CD4-positive, alpha-beta T cell treated with Interleukin-1 beta for 1 hour (primary cell): Measurements from ENCODE around the gene TMEM213.
"Not testable (repeated sequence)": the region's sequence is repeated elsewhere in the genome, so short reads cannot be mapped to it uniquely, and the experiment has no call there.

Experiments used
- DNase-seq, 2 donors: peaks; one replicate each; pipeline ENCODE4 v3.0.0-alpha.2; 2020 to 2022

Gene TMEM213, protein sequence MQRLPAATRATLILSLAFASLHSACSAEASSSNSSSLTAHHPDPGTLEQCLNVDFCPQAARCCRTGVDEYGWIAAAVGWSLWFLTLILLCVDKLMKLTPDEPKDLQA

DNA sequence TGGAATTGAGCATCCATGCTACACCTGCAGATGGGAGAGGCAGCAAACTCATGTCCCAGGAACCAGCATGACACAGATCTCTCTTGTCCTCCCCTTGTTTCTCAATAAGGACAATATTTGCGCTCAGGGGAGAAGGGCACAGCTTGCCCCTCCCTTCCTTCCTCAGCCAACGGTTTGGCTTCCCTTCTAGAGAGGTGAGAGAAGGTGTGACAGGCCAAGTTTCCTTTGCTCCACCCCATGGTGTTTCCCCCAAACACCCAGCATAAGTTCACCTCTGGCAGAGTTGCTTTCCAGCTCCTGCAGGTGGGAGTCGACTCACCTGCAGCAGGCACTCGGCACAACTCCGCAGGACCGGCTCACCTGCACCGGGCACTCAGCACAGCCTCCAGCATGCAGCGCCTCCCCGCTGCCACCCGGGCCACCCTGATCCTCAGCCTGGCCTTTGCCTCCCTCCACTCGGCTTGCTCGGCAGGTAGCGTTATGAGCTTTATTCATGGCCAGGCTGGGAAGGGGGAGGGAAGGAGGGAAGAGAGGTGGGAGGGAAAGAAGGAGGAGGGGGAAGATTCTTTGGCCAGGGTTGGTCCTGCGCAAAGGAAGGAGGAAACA is at the start of gene TMEM213, which contains the start of gene ATP6V0A4:
Gene TMEM213, plus strand, starts transcription at position 280 of the 606 bp plus-strand sequence. Its CDS starts 111 bp downstream, at position 391.
Gene ATP6V0A4, minus strand, starts transcription at position 482 of the 606 bp plus-strand sequence. CDS start 26,949 bp downstream, outside the sequence.
- no peak for DNase-seq

DNA sequence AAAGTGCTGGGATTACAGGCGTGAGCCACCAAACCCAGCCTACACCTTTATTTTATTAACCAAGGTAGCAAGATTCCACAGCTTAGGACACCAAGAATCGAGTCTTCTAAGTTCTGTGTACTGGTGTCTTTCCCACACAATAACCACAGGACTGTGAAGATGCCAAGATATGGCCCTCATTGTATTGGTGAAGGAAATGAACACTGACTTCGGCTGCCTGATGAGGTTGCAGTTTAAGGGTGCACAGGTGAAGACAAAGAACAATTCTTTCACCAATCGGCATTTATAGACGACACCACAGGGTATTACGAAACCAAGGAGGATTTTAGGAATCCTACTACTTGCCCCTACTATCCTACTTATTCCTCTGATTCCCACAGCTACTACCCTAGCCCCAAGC is 49.1 kb upstream of the TMEM213 start:
- DNase-seq: no peak

DNA sequence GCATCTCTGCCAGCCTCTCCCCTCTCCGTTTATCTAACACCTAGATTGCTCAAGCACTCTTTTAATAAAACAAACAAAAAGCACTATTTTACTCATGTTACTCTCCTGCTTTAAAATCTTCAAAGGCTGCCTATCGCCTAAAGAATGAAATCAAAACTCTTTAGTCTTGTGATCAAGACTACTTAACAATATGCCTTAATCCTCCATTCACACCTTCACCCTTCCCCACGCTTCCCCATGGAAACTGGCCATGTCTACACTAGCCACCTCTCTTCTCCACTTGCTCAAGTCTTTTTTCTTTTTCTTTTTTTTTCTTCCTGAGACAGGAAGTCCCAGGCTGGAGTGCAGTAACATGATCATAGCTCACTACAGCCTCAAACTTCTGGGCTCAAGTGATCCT is 47.8 kb upstream of the TMEM213 start:
- DNase-seq: no peak

DNA sequence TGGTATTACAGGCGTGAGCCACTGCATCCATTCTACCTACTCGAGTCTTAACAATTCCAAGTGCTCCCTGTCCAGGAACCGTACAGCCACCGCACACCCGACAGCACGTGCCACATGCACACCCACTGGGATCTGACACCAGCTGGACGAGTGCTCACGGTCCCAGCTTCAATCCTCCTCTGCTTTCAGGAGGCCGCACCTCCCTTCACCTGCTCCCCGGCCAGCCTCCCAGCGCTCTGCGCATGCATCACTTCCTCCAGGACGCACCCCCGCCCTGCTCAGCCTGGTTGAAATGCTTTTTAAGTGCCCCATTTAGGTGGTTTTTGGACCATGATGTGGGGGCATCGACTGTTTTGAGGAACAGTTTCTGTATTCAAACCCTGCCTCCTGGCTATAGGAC is 47.3 kb upstream of the TMEM213 start:
- DNase-seq: no peak

DNA sequence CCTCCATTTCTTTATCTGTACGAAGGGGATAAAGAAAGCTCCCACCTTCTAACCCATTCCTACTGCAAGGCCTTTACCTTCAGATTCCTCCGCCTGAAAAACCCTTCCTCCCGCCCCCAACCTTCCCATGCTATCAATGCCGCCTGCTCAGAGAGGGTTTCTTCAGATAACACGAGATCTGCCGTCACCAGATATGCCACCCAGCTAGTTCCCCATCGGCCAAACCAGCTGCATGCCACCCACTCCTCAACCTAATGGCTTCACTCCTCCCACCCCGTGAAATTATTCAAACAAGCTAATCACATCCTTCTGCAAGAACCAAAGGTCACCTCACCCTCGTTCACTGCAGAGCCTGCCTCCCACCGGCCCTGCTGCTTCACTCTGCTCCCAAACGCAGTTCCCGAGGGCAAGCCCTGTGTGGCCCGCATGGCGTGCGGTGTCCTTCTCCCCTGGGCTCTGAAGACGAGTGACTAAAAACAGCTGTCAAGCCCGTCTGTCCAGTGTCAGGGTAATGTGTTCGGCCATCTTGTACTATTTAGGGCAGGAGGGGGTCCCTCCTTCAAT is 46.8 kb upstream of the TMEM213 start:
- DNase-seq: no peak

DNA sequence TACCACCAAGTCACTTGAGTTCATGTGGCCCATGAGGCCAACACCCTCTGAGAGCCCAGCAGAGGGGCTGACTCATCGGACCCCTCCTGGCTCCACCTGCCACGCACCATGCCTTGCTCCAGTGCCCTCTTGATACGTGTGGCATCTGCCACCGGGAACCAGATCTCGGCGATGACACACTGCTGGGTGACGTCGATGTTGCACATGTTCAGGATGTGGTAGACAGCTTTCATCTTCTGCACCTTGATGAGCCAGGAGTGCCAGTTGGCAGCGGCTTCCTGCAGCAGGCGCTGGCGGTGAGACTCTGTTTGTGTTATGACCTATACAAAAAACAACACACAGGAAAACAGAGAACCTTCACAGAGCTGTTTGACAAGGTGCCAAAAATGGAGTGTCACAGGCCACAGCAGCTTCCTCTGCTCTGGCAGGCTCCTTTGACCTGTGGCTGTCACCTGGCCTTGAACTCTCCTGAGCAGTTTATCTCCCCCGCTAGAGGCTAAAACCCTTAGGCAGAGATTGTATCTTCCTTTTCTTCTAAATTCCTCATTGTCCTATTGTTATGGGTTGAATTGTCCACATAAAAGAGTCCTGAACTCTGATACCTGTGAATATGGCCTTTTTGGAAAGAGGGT is 45.2 kb upstream of the TMEM213 start:
- DNase-seq: peak; percentile 93 to 96

DNA sequence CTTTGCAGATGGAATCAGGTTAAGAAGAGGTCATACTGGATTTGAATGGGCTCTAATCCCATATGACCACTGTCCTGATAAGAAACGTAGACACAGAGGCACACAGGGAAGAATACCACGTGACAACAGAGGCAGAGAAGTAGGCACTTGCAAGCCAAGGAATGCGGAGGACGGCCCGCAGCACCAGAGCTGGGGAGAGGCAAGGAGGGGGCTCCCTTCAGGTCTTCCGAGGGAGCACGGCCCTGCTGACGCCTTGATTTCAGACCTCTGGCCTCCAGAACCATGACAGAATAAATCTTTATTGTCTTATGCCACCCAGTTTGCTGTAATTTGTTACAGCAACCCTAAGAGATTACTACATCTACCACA is 44.7 kb upstream of the TMEM213 start:
- DNase-seq: peak in 1 of 2 donors; percentile 5

DNA sequence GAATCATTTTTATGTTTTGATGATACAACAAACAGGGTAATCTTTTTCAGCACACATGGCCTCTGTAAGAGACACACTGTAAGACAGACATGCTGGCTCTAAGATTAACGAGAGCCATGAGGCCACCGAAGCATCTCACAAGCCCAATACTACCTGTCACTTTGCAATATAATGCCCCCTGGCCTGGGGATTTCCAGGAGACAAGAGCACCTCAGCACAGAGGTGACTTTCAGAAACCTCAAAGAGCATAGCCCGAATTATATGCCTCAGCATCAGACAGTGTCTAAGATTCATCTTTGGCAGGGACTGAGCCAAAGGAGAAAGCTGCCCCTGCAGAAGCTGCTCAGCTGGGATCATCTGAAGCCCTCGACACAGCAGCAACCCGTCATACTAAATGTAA is 44.2 kb upstream of the TMEM213 start:
- DNase-seq: peak; percentile 15 to 47

DNA sequence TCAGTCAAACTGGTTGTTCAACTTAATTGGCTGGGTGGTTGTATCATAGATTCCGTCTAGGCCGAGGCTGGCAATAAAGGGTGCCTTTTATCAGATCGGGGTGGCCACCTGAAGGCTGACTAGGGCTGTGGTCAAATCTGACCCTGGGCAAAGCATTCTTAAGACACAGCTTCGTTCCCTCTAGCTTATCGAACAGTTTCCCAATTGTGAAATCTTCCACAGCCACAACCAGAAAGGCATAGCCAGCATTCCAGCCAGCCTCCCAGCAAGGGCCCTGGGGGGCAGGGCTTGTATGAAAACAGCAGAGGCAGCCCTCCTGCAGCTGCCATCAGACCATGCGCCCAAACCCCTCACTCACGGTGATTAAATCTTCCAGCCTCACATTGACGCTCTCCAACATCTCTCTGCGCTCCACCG is 42.5 kb upstream of the TMEM213 start:
- DNase-seq: no peak

DNA sequence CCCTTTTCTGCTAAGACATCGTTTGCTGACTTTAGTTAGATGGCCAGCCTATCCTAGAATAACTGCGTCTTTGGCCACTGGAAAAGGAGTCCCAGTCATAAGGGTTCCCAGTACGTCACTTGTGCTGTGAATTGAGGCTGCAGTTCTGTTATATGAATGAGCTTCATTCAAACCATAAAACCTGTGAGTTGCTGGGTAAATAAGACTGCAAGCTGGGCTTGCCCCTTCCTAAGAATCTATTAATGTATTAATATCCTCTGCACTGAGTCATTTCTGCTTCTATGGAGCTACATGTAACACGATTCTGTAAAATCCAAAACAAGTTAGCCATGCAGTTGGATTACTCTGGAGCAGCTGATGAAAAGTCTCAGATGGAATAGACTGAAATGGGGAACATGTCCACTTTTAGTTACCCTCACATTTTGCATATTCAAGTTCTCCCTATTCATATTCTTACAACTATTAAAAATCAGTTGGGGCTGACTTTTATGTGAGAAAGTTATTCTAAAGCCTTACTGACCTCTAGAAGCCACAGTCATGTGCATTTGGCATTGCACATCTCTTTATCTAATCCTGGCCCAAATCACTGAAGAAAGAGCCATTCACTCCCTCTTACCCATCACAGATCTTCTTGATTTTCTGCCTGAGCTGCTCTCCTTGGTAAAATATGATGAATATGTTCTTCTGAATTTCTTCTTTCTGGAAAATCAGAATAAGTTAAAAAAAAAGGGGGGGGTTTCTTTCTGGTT is 41.8 kb upstream of the TMEM213 start:
- DNase-seq: no peak

DNA sequence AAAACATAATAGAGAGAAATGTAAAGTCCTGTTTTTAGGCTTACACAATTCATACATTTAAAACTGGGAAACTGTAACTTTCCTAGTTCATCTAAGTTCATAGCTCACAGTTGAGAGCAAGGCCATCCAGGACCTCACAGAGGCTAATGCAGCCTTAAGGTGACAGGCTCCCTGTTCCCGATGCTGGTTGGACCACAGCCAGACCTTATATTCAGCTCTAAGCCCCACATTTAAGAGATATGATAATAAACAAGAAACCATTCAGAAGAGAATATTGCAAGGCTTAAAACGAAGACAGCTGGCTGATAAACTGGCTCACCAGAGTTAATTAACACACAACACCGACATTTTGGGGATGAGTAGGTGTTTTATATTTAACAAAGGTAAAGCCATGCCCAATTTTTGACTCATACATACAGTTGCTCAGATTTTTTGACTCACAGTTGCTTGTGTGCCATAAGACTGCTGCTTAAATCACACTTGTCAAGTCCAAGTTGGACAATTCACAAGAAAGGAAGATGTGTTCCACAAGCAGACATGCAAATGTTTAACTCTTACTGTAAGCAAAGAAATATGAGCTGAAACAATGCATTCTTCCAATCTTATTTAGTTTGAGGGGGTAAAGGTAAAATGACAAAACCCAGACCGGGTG is 41.1 kb upstream of the TMEM213 start:
- DNase-seq: no peak

DNA sequence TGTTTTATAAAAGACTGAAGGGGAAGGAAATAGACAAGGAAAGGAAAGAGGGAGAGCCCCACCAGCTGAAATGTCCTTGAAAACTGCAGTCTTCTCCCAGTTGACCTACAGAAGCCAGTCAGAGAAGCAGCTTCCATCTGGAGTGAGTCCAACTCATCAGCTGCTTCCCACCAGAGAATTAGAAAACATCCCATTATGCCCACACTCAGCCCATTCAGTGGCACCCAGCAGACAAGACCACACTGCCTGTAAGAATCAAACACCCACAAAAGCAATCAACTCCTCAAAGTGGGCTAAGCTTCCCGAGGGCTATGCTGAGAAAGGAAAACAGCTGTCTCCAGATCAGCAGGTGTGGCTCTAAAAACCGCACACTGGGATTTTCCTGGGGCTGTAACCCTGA is 29.6 kb upstream of the TMEM213 start:
- DNase-seq: no peak

DNA sequence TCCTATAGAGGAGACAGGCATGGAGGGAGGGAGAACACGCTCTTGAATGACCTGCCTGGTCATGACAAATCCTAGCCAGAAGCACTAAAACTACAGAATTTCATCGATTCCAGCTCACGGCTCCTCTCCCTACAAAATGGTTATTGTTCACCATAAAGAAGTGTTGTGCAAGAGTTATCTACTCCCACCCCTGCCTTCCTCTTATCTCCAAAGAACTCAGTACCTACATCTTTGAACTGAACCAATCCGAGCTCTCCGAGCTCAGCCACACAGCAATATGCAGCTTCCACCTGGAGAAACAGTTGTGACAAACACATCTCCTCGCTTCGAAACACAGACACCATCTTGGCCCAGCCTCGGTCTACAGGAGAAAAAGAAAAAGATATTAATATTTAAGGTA is 26.9 kb upstream of the TMEM213 start:
- DNase-seq: no peak

DNA sequence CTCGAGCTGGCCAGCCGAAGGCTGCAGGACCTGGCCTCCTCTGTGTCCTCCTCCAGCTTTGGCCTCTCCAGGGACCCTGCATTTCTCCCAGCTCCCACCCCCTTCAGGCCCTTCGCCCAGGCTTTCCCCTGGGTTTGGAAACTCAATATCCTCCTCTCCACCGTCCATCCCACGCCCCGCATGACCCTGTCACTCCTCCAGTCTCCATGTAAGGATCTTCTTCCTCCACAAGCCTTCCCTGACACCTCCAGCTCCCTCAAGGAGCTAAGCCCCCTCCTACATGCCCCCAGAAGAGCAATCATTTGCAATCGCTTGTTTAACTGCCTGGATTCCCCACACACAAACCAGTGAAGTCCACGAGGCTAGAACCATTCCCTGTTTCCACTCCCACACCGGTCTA is 24.6 kb upstream of the TMEM213 start:
- DNase-seq: no peak

DNA sequence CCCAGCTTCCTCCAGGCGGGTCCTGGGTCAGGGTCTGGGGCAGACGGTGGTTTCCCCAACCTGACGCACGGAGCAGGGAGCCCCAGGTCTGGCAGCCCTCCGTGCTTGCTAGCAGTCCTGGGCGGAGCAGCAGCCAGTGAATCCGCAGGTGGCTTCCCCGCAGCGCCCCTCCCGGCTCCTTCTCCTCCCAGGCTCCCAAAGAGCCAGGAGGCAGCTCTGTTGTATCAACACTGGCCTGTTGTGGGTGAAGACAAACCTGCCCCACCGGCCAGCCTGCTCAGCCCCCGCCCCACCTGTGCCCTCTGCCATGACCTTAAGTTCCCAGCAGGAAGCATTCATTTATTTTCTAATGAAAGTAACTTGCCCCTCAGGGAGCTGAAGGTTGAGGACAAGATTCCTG is 24.0 kb upstream of the TMEM213 start:
- no peak for DNase-seq

DNA sequence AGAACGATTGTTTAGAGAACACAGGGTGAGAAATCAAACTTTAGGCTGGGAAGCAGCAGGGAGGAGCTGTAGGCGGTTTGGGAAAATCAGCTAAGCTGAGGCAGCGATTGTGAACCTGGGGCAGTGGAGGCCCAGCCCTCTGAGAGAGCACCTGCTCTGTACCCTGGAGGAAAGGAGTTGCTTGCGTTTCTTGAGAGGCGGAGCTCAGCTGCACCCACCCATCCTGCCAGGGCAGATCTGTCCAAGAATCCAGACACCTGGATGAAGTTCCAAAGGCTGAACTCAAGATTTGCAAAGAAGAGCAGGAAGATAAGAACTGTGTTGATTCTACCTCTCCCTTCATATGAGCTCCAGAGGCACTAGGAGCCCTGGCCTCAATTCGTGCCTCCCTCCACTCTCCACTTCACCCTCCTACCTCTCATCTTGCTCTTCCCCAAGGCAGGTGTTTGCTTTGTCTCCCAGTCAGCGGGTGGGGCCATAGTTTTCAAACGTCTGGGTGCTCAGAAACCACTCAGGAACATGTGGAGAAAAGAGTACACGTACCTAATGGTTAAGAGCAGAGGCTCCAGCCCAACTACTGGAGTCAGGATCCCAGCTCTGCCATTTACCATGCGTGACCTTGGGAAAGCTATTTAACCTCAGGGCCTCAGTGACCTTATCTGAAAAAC is 21.5 kb upstream of the TMEM213 start:
- DNase-seq: no peak

DNA sequence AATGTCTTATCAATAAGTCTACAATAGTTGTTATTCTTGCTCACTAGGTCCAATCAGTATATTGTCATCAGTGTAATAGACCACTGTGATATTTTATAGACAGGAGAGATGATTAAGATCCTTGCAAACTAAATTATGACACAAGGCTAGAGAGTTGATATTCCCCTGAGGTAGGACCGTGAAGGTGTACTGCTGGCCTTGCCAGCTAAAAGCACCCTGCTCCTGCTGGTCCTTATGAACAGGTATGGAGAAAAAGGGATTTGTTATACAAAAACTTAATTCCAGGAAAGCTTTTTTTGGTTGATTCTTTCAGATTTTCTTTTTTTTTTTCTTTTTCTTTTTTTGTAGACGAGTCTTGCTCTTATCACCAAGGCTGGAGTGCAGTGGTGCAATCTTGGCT is 16.8 kb upstream of the TMEM213 start:
- no peak for DNase-seq

DNA sequence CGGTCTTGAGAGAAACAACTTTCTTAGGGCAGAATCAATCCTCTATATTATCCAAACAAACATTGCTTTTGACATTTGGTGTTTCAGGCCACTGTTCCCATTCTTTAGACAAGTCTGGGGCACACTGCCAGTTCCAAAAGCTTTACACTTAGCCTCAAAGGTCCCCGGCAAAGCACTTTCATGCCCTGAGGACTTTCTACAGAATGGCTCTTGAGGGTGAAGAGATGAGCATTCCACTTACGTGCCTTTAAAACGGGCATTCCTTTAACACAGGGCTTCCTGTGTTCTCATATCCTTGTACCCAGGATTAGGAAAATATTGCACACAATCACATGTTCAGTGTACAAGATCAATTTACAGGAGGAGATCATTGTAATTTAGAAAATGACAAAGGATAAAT is 13.1 kb upstream of the TMEM213 start:
- DNase-seq: no peak

DNA sequence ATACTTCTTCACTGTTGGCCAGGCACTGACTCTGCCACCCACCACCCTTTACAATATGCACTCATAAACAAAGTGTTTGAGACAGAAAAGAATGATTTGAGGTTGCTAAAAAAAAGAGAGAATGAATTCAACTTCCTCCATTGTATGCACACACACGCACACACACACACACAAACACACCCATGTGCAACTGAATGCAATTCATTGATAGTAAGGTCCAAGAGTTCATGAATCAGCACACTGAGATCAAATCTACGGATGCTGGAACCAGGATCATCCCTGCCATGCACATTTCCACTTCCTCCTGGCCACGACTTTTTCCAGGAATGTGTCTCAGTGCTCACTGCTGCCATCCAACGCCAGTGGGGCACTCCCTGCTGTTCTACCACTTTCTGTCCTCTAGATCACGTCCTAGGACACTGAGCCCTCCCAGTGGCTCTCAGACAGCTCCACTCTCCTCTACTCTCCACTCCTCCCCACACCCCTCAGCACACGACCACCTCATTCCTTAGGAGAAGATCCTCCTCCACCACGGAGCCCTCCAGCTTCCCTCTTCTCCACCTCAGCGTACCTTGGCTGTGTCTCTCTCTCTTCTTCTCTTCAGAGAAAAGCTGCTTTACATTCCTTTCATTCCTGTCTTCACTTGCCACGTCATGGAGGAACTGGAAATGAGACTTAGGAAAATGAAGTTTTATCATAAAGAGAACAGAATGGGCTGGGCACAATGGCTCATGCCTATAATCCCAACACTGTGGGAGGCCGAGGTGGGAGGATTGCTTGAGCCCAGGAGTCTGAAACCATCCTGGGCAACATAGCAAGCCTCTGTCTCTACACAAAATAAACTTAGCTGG is 12.0 kb upstream of the TMEM213 start:
- no peak for DNase-seq

DNA sequence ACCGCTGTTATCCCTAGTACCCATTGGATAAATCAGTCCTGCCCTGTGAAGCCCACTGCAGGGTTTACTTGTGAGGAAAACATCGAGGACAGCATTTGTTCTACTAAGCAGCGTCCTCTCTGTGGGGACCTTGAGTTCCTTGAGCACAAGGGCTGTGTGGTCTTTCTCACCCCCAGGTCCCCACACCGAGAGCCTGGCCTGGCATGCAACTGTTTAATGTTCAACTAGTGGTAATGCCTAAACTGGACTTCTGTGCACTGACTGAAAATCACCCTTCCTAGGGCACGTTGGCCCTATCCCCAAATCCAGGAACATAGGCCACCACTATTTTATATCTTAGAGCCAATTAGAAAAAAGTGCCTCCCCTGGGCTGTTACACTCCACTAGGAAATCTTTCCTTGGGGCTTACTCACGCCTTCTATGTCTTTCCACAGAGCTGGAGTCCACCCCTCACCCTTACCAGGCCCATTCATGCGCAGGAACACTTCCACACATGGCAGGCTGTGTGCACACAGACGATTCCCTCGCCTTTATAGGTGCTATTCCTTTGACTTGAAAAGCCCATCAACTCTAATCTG is 1.7 kb upstream of the TMEM213 start:
- DNase-seq: no peak

DNA sequence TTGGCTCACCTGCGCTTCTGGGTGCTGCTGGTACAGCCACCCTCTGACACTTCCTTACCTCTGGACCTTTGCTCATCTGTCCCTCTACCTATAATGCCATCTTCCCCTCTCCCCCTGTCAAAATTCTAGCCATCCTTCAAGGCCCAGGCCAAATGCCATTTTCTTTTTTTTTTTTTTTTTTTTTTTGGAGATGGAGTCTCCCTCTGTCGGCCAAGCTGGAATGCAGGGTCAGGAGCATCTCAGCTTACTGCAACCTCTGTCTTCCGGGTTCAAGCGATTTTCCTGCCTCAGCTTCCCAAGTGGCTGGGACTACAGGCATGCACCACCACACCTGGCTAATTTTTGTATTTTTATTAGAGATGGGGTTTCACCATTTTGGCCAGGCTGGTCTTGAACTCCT is 748 bp upstream of the TMEM213 start:
- not testable (repeated sequence) for DNase-seq
